GM10248 (cell line): ENCODE measurements around the gene LBR.

Source experiments
- CTCF ChIA-PET: fragments of 300-600 bp; sonication (Branson Sonifier 250); formaldehyde crosslinking; extraction: SDS; loops from one replicate; lab custom pipeline; 2021; ENCODE audit warnings: antibody characterized with exemption; lab: Yijun Ruan, JAX
- POLR2A ChIA-PET: fragments of 350-650 bp; sonication (Branson Sonifier 250); formaldehyde crosslinking; extraction: SDS; loops from one replicate; lab custom pipeline; 2020; ENCODE audit warnings: antibody characterized with exemption; lab: Yijun Ruan, JAX
- DNase-seq: peaks from one replicate; pipeline ENCODE4 v3.0.0; 2012; ENCODE audit errors: extremely low spot score
- TF ChIP-seq, protein P1 (sequence below): IDR thresholded peaks from 2 replicates; pipeline ENCODE4 v1.5.1; 2012; ENCODE audit warnings: mild to moderate bottlenecking, low read depth; ENCODE audit errors: extremely low read depth, missing control alignments, control extremely low read depth

LBR gene

DNA sequence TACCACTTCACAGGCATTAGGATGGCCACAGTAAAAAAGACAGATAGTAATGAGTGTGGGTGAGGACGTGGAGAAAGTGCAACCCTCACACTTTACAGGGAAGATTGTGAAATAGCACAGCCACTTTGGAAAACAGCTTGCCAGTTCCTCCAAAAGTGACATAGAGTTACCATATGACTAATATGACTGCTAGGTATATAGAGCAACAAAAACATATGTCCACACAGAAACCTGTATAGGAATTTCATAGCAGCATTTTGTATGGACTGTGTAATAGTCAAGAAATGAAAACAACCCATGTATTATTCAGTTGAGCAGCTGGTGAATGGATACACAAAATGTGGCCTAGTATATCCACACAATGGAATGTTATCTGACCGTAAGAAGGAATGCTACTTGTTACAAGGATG is 30.4 kb upstream of the LBR start:
- TF ChIP-seq, protein P1, sequence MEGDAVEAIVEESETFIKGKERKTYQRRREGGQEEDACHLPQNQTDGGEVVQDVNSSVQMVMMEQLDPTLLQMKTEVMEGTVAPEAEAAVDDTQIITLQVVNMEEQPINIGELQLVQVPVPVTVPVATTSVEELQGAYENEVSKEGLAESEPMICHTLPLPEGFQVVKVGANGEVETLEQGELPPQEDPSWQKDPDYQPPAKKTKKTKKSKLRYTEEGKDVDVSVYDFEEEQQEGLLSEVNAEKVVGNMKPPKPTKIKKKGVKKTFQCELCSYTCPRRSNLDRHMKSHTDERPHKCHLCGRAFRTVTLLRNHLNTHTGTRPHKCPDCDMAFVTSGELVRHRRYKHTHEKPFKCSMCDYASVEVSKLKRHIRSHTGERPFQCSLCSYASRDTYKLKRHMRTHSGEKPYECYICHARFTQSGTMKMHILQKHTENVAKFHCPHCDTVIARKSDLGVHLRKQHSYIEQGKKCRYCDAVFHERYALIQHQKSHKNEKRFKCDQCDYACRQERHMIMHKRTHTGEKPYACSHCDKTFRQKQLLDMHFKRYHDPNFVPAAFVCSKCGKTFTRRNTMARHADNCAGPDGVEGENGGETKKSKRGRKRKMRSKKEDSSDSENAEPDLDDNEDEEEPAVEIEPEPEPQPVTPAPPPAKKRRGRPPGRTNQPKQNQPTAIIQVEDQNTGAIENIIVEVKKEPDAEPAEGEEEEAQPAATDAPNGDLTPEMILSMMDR = no peak
- ChIA-PET CTCF (interaction anchor here (1.6 kb wide), 1 partner anchor 9 kb away, joined by 8 read pairs; no protein-coding TSS in a partner anchor), POLR2A (no interaction called here)
- DNase-seq = no peak

DNA sequence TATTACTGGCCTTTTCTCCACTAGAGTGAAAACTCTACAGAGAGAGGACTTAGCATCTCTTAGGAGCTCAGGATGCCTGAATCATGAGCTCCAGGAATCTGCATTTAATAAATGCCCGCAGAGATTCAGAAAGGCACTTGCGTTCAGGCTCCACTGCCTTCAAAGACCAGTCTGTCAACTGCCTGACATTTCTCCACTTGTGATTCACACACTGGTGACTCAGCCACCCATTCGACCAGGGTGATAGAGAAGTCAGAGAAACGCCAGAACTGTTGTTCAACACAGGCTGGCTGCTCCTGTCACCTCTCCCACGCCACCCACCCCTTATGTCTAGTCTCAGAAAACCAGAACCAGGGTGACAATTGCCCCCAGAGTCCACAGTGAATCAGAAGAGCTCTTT is 26.9 kb upstream of the LBR start:
- TF ChIP-seq, protein P1 = no peak
- ChIA-PET POLR2A (no interaction called here), CTCF (interaction anchor here (1.3 to 1.8 kb wide), 4 partner anchors 11 to 24 kb away, joined by 4 to 6 read pairs (median 6); no protein-coding TSS in a partner anchor)
- peak; percentile 50 for DNase-seq

DNA sequence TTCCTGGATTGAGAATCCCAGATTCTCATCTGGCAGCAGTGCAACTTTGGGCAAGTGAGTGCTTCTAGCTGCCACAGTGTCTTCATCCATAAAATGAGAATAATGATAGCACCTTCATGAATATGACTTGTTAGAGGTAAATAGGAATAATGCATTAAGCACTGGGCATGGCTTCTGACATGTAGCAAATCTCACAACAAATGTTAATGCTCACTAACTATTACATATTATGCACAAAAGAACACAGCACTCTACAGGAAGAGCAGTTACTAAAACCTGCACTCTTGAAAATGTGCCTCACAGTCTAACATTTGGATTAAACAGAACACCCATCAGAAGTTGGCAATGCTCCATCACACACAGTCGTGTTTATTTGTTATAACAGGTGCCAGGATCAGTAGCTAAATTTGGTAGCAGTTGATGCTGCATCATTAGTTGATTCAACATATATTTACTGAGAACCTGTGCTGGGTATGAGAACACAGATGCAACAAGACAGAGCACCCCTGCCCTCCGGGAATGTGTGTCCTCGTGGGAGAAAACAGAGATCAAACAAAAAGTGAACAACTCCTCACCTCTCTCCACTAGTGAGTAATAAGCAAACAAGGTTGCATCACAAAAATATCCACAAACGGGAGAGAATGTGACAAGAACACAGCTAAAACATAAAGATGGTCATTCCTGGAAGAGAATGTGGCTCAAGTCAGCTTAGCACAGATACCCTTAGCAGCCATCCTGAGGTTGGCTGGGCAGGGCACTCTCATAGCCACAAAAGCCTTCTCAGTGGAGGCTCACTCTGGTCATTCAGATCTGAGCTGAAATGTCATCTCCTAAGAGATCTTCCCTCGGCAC is 26.2 kb upstream of the LBR start:
- ChIA-PET CTCF (interaction anchor here (1.3 to 1.8 kb wide), 4 partner anchors 10 to 24 kb away, joined by 4 to 6 read pairs (median 6); no protein-coding TSS in a partner anchor), POLR2A (no interaction called here)
- TF ChIP-seq, protein P1 = no peak
- no peak for DNase-seq

DNA sequence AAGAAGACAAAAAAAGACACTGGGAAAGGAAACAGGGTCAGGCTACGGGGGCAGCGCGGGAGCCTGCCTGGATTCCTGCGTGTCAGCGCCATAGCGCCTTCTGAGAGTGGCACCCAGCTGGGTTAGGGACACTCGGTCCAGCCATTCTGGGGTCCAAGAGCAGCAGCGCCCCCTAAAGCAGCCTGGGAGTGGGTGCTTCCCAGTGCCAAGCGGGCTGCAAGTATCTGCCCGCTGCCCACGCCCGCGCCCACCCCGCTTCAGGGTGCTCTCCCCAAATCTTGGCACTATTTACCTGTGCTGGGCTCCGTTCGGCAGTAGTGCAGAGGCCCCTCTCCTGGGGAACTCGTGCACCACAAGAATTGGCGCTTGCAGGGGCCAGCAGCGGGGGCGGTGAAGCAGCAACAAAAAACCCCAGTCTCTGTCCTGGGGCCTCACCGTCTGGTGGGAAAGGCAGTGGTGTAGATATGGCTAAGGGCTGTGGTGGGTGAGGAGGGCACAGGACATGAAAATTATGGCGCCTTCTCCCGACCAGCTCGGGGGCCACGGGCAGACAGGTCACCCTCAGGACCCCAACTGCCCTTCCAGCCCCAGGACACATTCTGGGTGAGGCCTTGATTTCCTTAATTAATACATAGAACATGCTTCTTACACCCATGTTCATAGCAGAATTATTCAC is 24.1 kb upstream of the LBR start:
- ChIA-PET POLR2A (no interaction called here), CTCF (interaction anchor here (1.0 kb wide), 1 partner anchor 23 kb away, joined by 3 read pairs; no protein-coding TSS in a partner anchor)
- no peak for DNase-seq
- TF ChIP-seq, protein P1 = no peak

DNA sequence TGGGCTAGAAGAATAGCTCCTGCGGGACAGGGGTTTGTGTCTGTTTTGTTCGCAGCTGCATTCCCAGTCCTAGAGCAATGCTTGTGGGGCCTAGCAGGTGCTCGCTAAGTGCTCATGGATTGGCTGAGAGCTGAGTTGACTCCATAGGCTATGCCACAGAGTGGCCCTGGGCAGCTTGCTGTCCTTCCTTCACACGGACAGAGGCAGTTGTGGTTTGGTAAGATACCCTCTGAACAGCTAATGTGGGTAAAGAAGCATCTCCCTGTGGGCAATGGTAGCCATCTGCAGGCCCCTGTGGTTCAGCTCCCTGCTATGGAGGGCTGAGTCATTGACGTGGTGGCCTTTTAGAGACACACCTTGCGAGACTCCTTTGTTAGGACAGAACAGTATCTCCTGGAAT is 23.5 kb upstream of the LBR start:
- DNase-seq = no peak
- ChIA-PET POLR2A (no interaction called here), CTCF (interaction anchor here (1.0 kb wide), 1 partner anchor 23 kb away, joined by 3 read pairs; no protein-coding TSS in a partner anchor)
- TF ChIP-seq, protein P1 = no peak

DNA sequence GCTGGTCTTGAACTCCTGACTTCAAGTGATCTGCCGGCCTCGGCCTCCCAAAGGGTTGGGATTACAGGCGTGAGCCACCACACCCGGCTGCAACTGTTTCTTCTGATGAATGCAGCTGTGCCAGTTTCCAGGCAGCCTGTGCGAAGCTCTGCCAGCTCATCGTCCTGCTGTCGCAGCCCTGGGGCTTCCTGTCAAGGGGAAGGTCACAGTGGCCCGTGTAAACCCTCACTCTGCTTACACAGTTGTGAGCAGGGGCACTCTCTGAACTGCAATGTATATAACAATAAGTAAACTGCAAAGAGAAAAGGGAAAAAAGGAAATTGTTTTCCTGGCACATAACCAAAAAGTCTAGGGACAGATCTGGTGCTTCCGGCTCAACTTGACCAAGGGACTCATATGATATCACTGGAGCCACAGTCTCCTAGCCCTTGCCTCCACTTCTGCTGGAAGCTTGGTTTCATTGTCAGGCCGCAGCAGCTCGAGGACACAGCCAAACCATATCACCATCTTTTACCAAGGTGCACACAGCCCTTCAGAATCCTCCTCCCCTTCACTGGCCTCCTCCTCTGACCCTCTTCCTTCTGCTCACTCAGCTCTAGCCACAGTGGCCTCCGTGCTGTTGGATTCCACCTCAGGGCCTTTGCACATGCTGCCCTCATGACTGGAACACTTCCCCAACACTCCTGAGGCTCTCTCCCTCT is 22.8 kb upstream of the LBR start:
- TF ChIP-seq, protein P1 = no peak
- ChIA-PET CTCF (interaction anchor here (0.8 to 2.8 kb wide), 3 partner anchors 8 to 24 kb away, joined by 3 to 8 read pairs (median 3); no protein-coding TSS in a partner anchor), POLR2A (interaction anchor here (0.6 kb wide), 1 partner anchor 975 kb away, joined by 5 read pairs; no protein-coding TSS in a partner anchor)
- no peak for DNase-seq
